T-helper 1 cell (primary cell): ENCODE data around the gene TUBGCP2.
A peak's percentile ranks its signal among the peaks of the same experiment; 100 is the strongest.
"Not testable (repeated sequence)": the region's sequence is repeated elsewhere in the genome, so short reads cannot be mapped to it uniquely, and the experiment has no call there.

Source experiments
- DNase-seq, 5 donors: peaks; one replicate each; pipeline ENCODE4 v3.0.0-alpha.2; 2012 to 2020

The TUBGCP2 gene

DNA sequence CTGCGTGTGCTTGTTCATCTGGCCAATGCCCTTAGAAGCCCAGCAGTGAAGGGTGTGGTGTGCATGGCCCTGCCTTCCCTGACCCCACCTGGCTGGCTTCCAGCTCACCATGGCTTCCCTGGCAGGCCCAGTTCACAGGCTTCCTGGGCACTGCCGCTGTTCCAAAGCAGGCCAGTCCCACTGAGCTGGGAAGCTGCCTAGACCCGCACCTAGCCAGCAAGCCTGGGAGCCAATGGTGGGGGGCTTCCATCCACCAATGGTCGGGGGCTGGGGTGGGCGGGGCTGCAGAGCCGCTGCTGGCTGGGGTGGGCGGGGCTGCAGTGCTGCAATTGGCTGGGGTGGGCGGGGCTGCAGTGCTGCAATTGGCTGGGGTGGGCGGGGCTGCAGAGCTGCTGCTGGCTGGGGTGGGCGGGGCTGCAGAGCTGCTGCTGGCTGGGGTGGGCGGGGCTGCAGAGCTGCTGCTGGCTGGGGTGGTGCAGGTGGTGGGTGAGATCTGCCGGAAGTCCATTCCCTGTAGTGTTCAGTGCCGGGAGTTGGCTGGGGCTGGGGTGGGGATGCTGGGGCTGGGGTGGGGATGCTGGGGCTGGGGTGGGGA, 15.6 kb upstream of the TUBGCP2 start:
- DNase-seq, result peak in 4 of 5 donors; percentile 20 to 61 (median 54)

DNA sequence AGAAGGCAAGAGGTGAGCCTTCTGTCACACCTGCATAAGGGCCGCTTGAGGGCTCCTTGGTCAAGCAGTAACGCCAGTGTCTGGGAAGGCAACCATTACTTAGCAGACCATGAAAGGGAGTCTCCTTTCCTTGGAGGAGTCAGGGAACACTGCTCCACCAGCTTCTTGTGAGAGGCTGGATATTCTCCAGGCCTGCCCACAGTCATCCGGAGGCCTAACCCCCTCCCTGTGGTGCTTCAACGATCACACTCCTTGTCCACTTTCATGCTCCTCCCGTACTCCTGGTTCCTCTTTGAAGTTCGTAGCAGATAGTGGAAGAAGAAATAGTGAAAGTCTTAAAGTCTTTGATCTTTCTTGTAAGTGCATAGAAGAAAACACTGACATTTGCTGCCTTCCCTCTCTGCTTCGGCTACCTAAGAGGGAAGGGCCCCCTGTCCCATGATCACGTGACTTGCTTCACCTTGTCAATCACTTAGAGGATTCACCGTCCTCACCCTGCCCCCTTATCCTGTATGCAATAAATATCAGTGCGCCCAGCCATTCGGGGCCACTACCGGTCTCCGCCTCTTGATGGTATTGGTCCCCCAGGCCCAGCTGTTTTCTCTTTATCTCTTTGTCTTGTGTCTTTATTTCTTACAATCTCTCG, 13.5 kb upstream of the TUBGCP2 start:
- not testable (repeated sequence) for DNase-seq

DNA sequence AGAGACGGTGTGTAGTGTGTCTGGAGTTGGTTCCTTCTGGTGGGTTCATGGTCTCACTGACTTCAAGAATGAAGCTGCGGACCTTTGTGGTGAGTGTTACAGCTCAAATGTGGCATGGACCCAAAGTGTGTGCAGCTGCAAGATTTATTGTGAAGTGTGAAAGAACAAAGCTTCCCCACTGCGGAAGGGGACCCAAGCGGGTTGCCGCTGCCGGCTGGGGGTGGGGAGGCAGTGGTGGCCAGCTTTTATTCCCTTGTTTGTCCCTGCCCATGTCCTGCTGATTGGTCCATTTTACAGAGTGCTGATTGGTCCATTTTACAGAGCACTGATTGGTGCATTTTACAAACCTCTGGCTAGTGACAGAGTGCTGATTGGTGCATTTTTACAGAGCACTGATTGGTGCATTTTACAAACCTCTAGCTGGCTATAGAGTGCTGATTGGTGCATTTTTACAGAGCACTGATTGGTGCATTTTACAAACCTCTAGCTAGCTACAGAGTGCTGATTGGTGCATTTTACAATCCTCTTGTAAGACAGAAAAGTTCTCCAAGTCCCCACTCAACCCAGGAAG, 12.3 kb upstream of the TUBGCP2 start:
- DNase-seq, result not testable (repeated sequence)

DNA sequence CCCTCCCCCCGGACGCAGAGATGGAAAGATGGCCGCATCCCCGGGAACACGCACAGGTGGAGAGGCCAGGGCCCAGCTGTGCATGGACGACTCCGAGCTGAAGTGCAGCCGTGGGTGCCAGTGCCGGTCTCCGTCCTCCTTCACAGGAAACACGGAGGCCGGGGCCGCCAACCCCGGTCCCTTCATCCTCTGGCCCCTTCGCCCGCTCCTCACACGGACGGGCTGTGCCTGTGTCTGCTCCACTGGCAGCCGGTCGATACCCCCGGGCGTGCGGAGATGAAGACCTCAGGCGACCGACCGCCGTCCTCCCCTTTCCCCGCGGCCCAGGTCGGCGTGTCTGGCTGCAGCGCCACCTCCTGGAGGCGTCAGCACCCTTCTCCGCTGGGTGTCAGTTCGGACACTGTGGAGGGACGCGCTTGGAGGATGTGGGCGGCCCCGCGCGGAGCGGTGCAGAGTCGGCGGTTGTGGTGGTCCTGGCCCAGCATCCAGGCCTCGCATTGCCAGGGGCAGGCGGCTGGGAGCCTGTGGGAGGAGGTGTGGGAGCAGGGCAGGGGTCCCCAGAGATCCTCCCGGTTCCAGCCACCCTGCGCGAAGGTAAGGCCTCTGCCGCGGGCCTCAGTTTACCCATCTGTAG, 9.9 kb upstream of the TUBGCP2 start:
- peak; percentile 51 to 66 (median 63) for DNase-seq

DNA sequence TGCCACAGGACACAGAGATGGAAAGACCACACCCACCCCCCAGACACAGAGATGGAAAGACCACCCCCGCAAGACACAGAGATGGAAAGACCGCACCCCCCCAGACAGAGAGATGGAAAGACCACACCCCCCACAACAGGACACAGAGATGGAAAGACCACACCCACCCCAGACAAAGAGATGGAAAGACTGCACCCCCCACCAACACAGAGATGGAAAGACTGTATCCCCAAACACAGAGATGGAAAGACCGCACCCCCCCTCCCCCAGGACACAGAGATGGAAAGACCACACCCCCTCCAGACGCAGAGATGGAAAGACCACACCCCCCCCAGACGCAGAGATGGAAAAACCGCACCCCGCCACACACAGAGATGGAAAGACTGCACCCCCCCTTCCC, 8.1 kb upstream of the TUBGCP2 start:
- no peak for DNase-seq

DNA sequence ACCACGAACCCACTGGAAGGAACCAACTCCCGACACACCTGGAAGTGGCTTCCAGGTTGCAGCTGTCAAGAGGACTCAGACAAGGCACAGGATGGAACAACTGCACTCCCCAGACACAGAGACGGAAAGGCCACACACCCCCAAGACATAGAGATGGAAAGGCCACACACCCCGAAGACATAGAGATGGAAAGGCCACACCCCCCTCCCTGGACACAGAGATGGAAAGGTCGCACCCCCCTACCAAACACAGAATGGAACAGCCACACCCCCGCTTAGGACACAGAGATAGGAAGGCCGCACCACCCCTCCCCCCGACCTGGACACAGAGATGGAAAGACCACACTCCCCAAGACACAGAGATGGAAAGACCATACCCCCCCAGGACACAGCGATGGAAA, 7.6 kb upstream of the TUBGCP2 start:
- DNase-seq, result no peak

DNA sequence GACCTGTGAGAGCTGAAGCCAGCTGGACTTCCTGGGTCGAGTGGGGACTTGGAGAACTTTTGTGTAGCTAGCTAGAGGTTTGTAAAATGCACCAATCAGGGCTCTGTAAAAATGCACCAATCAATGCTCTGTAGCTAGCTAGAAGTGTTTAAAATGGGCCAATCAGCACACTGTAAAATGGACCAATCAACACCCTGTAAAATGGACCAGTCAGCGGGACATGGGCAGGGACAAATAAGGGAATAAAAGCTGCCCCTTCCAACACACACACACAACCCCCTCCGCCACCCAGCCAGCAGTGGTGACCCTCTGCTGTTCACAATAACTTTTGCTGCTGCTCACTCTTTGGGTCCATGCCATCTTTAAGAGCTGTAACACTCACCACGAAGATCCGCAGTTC, 7.2 kb upstream of the TUBGCP2 start:
- no peak for DNase-seq

DNA sequence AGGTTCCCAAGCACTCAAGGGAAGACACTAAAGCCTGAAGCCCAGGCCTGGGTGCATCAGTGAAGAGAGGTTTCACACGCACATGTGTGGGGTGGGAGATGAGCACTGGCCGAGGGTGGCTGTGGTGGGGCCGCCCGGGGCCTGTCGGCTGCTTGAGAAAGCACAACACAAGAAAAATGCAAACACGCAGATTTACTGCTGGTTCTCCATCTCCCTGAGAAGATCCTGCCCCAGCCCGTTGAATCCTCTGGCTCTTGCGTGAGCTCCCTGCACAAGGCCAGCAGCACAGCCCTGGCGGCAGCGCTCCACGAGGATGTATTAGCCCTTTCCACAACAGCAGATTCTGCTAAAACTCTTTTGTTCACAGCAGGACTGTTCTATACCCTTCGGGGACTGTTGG, 6.2 kb upstream of the TUBGCP2 start:
- DNase-seq, result no peak

DNA sequence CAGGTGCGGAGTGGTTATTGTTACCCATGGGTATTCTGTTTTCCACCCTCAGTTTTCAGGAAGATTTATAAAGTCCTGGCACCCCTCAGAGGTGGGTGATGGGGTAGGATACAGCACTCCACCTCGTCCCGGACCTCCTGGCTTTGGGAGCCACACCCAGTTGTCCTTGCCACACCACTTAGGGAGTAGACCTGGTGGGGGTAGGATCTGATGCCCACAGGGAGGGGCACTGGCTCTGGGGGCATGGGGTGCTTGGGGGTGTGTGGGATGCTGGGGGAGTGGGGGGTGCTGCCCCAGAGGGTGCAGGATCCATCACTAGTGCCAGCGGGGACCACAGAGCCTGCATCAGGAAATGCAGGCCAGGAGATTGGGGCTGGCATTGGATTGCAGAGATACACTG, 4.5 kb upstream of the TUBGCP2 start:
- DNase-seq, result no peak

DNA sequence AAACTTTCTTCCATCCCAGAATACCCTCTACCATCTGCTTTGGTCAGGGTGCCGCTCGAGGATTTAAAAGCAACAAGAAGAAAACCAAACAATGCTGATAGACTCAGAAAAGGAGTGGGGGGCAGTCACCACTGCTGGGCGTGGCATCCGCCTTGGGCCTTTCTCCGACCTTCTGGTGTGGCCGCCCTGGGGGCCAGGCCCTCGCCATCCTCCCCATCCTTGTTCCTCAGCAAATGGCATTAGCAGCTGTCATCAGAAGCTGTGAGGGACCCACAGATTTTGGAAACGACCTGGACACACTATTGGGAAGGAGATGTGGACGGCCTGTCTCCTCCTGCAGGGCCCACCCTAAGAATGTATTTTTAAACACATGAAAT, 4.1 kb upstream of the TUBGCP2 start:
- DNase-seq, result no peak

DNA sequence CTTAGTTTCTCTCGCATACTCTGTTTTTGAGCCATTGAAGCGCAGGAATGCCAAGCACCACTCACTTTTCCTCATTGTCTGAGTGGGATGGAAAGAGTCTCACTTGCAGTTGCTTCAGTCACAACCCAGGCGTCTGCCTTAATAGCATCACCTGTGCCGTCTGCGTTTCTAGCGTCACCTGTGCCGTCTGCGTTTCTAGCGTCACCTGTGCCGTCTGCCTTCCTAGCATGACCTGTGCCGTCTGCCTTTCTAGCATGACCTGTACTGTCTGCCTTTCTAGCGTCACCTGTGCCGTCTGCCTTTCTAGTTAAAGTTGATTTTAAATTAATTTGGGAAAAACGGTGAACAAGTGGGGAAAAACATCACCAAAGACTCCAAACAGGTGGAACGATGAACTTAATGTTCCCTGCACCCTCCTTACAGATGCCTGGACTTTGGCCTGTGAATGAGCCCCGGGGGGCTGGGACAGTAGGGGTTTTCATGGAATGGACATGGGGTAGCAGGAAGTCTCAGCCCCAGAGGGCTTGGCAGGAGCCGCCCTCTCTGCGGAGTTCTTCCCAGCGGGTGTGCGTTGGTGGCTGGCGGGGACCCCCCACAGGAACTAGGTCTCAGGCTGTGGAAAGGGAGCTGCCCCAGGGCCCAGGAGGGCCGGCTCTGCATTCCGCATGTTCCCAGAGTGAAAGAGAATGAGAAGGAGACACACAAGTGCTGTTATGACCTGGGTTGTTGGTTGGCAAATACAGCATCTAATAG, 3.5 kb upstream of the TUBGCP2 start:
- no peak for DNase-seq

DNA sequence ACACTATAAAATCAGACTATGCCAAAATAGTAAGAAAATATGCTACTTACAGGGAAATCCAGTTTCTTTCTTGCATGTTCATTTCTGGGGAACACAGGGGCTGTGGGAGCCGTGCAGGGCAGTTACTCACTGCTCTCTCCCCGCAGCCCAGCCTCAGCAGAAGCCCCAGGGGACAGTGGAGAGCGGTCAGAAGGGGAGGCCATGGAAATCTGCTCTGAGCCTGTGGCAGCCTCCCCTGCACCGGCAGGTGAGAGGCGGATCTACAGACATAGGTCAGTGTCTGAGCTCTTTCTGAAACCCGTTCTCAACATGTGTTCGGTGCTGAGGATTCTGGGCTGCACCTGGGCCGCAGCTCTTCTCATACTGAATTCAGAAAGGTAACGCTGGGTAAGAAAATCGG, 2.9 kb upstream of the TUBGCP2 start:
- DNase-seq, result no peak

DNA sequence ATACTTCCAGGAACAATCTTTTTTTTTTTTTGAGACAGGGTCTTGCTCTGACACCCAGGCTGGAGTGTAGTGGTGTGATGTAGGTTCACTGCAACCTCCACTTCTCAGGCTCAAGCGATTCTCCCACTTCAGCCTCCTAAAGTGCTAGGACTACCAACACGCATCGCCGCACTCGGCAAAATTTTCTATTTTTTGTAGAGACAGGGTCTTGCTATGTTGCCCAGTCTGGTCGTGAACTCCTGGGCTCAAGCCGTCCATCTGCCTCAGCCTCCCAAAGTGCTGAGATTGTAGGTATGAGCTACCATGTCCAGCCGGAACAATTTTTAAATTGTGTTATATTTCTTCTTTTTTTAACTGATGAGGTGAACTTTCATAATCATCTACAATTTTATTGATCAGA, 2.1 kb upstream of the TUBGCP2 start:
- no peak for DNase-seq

DNA sequence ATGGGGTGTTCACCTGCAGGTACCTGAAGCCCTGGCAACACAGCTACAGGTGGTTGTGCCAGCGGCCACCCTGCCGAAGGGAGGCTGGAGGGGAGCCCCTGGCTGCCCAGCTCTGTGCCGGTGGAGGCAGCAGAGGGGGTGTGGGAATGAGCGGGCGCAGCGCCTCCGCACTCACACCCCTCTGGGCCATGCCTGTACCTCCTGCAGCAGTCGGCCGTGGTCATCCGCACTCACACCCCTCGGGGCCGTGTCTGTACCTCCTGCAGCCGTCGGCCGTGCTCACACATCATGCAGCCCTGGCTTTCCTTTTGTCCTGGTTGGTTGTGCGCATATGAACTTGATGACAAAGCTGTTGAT, 1.7 kb upstream of the TUBGCP2 start:
- DNase-seq, result no peak

DNA sequence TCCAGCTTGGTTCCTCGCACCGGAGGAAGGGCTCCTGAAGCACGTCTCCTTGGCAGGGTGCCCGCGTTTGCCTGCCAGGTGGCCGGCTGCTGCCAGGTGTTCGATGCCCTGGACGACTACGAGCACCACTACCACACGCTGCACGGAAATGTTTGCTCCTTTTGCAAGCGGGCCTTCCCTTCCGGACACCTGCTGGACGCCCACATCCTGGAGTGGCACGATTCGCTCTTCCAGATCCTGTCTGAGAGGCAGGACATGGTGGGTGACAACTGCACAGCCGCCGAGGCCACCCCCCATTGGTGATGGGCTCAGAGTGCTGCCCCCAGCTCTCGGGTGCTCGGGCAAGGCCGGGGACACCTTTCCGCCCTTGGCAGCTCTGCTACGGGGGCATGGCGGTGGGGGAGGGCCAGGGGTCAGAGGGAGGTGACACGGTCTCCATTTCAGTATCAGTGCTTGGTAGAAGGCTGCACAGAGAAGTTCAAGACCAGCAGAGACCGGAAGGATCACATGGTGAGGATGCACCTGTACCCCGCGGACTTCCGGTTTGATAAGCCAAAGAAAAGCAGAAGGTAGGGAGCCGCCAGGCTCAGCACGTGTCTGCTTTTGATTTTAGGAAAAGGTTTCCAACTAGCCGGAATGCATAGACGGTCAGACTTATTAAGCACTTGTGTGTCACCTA, 1.2 kb upstream of the TUBGCP2 start:
- no peak for DNase-seq

DNA sequence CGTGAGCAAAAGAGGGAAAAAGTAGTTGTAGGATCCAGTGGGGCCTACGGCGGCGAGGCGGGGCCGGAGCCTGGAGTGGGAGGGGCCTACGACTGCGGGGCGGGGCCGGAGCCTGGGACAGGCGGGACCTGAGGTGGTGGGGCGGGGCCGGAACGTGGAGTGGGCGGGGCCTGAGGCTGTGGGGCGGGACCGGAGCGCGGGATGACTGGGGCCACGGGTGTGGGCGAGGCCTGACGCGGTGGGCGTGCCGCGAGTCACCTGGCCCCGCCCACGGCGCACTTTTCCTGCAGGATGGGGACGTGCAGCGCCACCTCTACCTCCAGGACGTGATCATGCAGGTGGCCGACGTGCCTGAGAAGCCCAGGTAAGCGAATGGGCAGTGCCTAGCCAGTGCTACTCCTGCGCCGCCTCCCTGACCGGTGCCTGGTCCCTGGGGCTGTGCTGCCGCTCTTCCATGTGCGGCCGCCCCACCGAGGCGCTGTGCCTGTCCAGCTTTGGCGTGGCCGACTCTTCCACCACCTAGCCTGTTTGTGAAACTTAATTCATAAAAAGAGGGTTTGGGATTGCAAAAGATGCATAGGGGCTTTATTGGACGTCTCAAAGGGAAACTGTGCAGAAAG, 538 bp upstream of the TUBGCP2 start:
- peak; percentile 84 to 93 (median 89) for DNase-seq

DNA sequence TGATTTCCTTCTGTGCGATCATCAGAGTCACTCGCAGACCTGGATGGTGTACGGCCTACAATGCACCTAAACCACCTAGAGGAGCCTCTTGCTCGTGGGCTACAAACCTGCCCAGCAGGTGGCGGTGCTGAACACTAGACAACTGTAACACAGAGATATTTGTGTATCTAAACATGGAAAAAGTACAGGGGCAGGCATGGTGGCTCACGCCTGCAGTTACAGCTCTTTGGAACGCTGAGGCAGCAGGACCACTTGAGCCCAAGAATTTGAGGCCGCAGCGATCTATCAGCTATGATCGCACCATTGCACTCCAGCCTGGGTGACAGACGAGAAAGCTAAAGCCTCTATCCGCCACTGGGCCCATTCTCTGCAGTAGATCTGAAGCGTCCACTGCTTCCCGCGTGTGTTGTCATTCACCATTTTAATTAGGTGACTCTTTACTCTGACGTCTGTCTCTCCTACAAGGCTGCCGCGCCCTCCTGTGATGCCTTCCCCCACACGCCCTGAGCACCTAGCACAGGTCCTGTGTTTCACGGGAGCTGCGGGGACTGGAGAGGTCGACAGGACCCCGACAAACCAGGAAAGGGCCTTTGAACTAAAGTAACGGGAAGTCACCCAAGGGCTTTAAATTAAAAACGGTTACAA, 774 bp downstream of the TUBGCP2 start:
- peak; percentile 70 to 86 (median 78) for DNase-seq

DNA sequence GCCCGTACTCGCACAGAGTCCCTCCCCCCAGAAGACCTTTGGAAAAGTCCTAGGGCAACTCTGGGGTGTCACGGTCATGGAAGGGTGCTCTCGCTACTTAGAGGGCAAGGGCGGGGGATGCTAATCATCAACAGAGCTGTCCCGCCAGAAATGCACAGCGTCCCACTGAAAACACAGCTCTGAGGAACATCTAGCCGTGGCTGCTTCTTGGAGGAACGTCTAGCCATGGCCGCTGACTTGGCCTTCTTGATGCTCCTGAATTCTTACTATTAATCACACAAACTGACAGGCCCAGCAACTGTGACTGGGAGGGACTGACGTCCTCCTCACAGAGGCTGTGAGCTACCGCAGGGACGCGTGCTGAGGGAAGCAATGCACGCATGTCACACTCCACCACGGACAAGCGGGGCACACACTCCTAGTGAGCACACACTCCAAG, 1.7 kb downstream of the TUBGCP2 start:
- DNase-seq, result no peak

DNA sequence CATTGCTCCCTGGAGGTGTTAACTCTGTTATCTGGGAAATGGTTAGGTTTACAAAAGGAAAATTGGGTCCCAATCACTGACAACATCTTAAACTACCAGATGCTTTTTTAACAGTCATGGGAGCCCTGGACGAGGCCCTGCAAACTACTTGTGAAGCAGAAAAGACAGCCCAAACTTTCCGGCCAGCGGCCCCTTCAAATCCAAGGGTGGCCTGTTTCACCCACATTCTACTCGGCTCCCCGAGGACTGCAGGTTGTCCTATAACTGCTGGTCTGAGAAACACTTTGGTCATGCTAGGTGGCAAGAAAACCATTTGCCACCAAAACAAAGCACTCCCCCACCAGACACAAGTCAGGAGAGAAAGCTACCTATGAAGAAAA, 2.6 kb downstream of the TUBGCP2 start:
- DNase-seq, result no peak

DNA sequence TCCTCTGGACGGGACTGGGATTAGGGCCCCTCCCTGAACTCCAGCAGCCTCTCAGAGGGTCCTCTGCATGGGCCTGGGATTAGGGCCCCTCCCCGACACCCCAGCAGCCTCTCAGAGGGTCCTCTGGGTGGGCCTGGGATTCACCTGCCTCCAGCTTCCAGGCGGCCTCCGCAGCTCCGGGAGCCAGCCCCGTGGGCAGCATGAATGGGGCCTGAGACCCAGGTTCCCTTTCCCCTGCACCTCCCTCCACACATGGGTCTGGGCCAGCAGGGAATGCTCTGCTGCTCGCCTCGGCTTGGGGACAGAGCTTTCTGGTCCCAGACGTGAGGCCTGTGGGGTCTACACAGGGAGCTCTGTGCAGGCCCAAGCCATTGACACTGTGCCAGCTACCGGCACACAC, 5.5 kb downstream of the TUBGCP2 start:
- DNase-seq, result no peak

DNA sequence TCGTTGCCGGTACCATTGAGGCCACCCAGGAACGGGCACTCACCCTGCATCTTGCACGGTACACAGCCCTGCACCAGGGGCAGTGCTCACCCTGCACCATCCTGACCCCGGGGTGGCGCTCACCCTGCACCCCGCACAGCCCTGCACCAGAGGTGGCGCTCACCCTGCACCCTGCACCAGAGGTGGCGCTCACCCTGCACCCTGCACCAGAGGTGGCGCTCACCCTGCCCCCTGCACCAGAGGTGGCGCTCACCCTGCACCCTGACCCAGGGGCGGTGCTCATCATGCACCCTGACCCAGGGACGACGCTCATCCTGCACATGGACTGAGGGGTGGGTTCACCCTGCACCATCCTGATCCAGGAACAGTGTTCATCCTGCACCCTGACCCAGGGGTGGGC, 6.4 kb downstream of the TUBGCP2 start:
- DNase-seq, result no peak

DNA sequence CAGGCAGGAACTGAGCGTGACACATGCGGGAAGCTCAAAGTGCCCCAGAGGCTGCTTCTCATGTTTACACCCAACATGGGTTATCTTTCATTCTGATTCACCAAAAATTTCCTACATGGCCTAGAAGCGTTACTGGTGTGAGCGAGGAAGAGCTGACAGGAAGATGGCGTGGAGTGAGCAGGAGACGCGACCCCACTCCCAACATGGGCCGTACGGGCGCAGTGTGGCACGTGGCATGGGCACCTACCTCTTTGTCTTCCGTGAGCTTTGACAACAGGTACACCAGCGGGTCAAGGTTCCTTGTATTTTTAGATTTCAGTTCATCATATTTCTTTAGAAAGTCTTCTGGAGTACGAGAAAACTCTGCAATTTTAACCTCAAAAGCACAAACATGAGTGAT, 8.9 kb downstream of the TUBGCP2 start:
- no peak for DNase-seq
